A549 (cell line): ENCODE data around the gene PTPRN2.

Source experiments
- CHD4 ChIP-seq: fragments of 200-600 bp; sonication (generic); IDR thresholded peaks from 2 replicates; pipeline ENCODE4 v1.6.1; 2016; ENCODE audit warnings: antibody characterized with exemption, mild to moderate bottlenecking, borderline replicate concordance
- EP300 ChIP-seq, 2 experiments: fragments of >200 bp; sonication (Bioruptor Twin); formaldehyde crosslinking; IDR thresholded peaks; 2 replicates in 1 of 2; 3 replicates in 1 of 2; pipeline ENCODE4 v1.6.1; 2016 to 2017
- FOSL2 ChIP-seq, 2 experiments: fragments of 450-650 bp in 1 of 2; fragments of >200 bp in 1 of 2; sonication (Bioruptor Twin) in 1 of 2; formaldehyde crosslinking; IDR thresholded peaks; 2 replicates each; pipeline versions ENCODE4 v1.5.0 to v1.6.1; 2016 to 2020; ENCODE audit warnings: mild to moderate bottlenecking in 1 of 2, moderate library complexity in 1 of 2
- HDAC2 ChIP-seq: fragments of 200-600 bp; sonication (generic); IDR thresholded peaks from 2 replicates; pipeline ENCODE4 v1.6.1; 2016
- HOXA7 ChIP-seq: fragments of 250-450 bp; sonication (Bioruptor Pico); IDR thresholded peaks from 2 replicates; pipeline ENCODE4 v1.5.0; 2020; ENCODE audit warnings: mild to moderate bottlenecking, moderate library complexity
- KDM1A ChIP-seq: fragments of 200-600 bp; sonication (generic); IDR thresholded peaks from 2 replicates; pipeline ENCODE4 v1.6.1; 2016; ENCODE audit warnings: low read depth, mild to moderate bottlenecking
- PHF8 ChIP-seq: fragments of 200-600 bp; sonication (generic); IDR thresholded peaks from 2 replicates; pipeline ENCODE4 v1.6.1; 2016; ENCODE audit warnings: low read depth, mild to moderate bottlenecking, antibody characterized with exemption, moderate library complexity, borderline replicate concordance
- POLR2A ChIP-seq: IDR thresholded peaks from 2 replicates; pipeline ENCODE4 v1.6.1; 2012; ENCODE audit warnings: mild to moderate bottlenecking, low read length
- REST ChIP-seq: fragments of 200-600 bp; sonication (generic); IDR thresholded peaks from 2 replicates; pipeline ENCODE4 v1.6.1; 2016; ENCODE audit warnings: antibody characterized with exemption, mild to moderate bottlenecking, moderate library complexity
- RFX5 ChIP-seq: fragments of 450-650 bp; IDR thresholded peaks from 2 replicates; pipeline ENCODE4 v1.7.1; 2014; ENCODE audit warnings: antibody characterized with exemption, mild to moderate bottlenecking, moderate library complexity
- SREBF2 ChIP-seq: fragments of 450-650 bp; IDR thresholded peaks from 2 replicates; pipeline ENCODE4 v1.6.1; 2014; ENCODE audit warnings: mild to moderate bottlenecking, moderate library complexity
- TF ChIP-seq, protein P1 (sequence below): IDR thresholded peaks from 2 replicates; pipeline ENCODE4 v1.6.1; 2012
- TF ChIP-seq, protein P2 (sequence below): fragments of >200 bp; sonication (Bioruptor Twin); formaldehyde crosslinking; IDR thresholded peaks from 3 replicates; pipeline ENCODE4 v1.5.1; 2016
- TF ChIP-seq, protein P3 (sequence below): fragments of 450-650 bp; IDR thresholded peaks from 2 replicates; pipeline ENCODE4 v1.6.1; 2014; ENCODE audit warnings: antibody characterized with exemption

DNA sequence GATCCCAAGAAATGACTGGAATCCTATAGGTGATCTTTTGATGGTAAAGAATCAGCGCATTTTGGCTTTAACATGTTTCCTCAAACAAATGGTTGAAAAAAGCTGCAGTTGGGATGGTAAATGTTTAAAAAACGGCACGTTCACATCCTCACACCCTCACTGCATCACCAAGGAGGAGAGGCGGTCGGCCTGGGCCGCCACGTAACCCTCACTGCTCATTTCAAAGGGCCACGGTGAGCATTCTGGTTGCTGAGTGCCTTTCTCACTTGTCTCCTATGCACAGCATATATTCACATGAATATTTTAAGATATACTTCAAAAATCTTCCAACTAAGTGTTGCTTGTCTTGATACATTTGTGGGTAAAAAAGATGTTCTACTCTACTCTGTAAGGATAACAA lies 1017.7 kb downstream of the PTPRN2 start:
- TF ChIP-seq, protein P1, sequence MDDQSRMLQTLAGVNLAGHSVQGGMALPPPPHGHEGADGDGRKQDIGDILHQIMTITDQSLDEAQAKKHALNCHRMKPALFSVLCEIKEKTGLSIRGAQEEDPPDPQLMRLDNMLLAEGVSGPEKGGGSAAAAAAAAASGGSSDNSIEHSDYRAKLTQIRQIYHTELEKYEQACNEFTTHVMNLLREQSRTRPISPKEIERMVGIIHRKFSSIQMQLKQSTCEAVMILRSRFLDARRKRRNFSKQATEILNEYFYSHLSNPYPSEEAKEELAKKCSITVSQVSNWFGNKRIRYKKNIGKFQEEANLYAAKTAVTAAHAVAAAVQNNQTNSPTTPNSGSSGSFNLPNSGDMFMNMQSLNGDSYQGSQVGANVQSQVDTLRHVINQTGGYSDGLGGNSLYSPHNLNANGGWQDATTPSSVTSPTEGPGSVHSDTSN = no peak
- TF ChIP-seq CHD4 (no peak), KDM1A (no peak), FOSL2 (IDR thresholded peaks at IDR 0.05) (no peak), FOSL2 (CRISPR knock-in tag; IDR thresholded peaks at IDR 0.05) (no peak), REST (no peak), HDAC2 (no peak), SREBF2 (no peak), EP300 (IDR thresholded peaks at IDR 0.05) (no peak), HOXA7 (CRISPR knock-in tag) (no peak), RFX5 (no peak), POLR2A (no peak), PHF8 (no peak)
- TF ChIP-seq, protein P2, sequence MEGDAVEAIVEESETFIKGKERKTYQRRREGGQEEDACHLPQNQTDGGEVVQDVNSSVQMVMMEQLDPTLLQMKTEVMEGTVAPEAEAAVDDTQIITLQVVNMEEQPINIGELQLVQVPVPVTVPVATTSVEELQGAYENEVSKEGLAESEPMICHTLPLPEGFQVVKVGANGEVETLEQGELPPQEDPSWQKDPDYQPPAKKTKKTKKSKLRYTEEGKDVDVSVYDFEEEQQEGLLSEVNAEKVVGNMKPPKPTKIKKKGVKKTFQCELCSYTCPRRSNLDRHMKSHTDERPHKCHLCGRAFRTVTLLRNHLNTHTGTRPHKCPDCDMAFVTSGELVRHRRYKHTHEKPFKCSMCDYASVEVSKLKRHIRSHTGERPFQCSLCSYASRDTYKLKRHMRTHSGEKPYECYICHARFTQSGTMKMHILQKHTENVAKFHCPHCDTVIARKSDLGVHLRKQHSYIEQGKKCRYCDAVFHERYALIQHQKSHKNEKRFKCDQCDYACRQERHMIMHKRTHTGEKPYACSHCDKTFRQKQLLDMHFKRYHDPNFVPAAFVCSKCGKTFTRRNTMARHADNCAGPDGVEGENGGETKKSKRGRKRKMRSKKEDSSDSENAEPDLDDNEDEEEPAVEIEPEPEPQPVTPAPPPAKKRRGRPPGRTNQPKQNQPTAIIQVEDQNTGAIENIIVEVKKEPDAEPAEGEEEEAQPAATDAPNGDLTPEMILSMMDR = no peak
- TF ChIP-seq, protein P3, sequence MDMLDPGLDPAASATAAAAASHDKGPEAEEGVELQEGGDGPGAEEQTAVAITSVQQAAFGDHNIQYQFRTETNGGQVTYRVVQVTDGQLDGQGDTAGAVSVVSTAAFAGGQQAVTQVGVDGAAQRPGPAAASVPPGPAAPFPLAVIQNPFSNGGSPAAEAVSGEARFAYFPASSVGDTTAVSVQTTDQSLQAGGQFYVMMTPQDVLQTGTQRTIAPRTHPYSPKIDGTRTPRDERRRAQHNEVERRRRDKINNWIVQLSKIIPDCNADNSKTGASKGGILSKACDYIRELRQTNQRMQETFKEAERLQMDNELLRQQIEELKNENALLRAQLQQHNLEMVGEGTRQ = no peak
